Fibroblast of mammary gland (primary cell): ENCODE results near the gene GPALPP1.

ENCODE experiments used
- DNase-seq: peaks from one replicate; pipeline ENCODE4 v3.0.0-alpha.2; 2010; ENCODE audit warnings: low read depth
- H3K4me3 ChIP-seq: 2 replicates; pipeline ENCODE4 v1.5.1; 2011; ENCODE audit warnings: low read depth, mild to moderate bottlenecking, low read length, moderate library complexity; ENCODE audit not compliant: control insufficient read depth
- TF ChIP-seq, protein P1 (sequence below): conservative IDR thresholded peaks from 2 replicates; pipeline ENCODE4 v1.5.1; 2011; ENCODE audit warnings: low read depth, low read length, inconsistent platforms; ENCODE audit not compliant: control insufficient read depth, insufficient read depth

Gene GPALPP1

DNA sequence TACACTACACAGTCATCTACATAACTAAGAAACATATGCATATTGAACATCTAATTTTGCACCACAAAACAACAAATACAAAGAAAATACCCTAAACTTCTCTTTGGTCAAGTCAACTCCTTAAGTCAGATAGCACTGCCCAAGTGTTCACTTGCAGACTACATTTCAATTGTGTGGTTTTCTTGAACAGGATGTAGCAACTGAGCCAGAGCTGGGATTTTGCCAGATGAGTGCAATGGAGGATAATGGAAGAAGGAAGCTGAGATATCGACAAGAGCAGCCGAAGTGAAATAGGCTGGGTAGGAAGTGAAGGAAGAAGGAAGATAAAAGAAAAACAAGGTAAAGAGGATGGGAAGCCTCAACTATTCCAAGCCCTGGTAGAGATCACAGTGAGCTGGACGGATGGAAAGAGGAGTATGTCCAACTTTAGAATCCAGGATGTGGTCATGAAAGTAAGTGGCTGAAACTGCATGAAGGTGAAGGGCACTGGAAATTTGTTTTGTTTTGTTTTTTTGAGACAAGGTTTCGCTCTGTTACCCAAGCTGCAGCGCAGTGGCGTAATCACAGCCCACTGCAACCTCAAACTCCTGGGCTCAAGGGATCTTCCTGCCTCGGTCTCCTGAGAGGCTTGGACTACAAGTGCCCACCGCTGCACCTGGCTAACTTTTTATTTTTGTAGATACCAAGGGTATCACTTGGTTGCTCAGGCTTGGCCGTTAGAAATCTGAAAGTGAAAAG lies 15.1 kb upstream of the GPALPP1 start:
- TF ChIP-seq, protein P1, sequence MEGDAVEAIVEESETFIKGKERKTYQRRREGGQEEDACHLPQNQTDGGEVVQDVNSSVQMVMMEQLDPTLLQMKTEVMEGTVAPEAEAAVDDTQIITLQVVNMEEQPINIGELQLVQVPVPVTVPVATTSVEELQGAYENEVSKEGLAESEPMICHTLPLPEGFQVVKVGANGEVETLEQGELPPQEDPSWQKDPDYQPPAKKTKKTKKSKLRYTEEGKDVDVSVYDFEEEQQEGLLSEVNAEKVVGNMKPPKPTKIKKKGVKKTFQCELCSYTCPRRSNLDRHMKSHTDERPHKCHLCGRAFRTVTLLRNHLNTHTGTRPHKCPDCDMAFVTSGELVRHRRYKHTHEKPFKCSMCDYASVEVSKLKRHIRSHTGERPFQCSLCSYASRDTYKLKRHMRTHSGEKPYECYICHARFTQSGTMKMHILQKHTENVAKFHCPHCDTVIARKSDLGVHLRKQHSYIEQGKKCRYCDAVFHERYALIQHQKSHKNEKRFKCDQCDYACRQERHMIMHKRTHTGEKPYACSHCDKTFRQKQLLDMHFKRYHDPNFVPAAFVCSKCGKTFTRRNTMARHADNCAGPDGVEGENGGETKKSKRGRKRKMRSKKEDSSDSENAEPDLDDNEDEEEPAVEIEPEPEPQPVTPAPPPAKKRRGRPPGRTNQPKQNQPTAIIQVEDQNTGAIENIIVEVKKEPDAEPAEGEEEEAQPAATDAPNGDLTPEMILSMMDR: no peak
- DNase-seq: peak; percentile 68
- no peak overlapping the region for H3K4me3 ChIP-seq

DNA sequence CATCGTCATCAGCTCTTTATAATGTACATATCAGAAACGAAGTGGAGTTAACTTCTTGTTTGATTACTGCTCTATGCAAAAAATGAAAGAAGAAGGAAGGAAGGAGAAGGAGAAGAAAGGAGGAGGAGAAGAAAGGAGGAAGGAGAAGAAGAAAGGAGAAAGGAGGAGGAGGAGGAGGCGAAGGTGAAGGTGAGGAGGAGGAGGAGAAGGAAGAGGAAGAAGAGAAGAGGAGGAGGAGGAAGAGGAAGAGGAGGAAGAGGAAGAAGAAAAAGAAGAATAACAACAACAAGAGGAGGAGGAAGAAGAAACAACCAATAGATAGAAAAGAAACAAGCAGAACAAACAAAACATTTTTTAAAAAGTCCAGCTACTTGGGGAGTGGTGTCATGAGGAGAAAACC lies 13.1 kb upstream of the GPALPP1 start:
- DNase-seq: no peak
- TF ChIP-seq, protein P1: no peak
- no peak overlapping the region for H3K4me3 ChIP-seq

DNA sequence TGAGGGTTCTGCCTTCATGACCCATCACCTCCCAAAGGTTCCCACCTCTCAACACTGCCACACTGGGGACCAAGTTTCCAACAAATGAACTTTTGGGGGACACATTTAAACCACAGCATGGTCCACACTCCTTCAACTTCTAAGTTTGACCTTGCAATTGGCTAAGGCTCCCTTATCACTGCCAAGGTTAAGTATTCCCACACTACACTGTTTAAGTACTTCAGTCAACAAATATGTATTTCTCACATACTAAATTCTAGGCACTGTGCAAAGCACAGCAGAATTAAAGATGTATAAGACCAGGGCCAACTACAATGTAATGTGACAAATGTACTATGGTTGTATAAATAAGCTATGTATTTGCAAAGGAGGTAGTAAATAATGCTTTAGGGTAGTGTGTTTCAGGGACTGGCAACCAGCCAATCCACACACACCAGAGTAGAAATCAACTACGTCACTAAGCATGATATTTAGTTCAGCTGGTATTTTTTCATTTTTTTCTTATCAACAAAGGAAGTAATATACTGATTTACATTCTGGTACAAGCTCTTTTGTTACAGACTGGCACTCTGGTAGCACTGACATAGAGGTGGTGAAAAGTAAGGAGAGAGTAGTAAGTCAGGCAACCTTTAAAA lies 12.3 kb upstream of the GPALPP1 start:
- no peak for DNase-seq
- H3K4me3 ChIP-seq: no peak overlapping the region
- TF ChIP-seq, protein P1: no peak

DNA sequence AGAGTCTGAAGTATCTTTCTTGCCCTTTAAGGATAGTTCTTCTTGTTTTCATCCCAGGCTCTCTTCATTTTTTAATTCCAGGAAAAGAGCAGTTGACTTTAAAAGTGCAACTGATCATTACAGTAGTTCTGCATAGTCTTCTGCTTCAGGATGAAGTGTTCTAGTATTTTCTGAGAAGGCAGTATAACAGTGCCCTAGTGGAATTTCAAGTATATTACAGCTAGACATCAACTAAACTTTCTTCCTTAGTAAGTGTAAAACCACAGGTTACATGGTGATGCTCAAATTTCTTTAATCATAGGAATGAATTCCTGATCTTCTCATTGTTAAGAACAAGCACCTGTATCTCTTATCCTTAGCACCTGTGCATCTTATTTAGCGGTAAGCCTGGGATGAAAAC lies 11.0 kb upstream of the GPALPP1 start:
- DNase-seq: no peak
- H3K4me3 ChIP-seq: no peak overlapping the region
- TF ChIP-seq, protein P1: peak; percentile 12

DNA sequence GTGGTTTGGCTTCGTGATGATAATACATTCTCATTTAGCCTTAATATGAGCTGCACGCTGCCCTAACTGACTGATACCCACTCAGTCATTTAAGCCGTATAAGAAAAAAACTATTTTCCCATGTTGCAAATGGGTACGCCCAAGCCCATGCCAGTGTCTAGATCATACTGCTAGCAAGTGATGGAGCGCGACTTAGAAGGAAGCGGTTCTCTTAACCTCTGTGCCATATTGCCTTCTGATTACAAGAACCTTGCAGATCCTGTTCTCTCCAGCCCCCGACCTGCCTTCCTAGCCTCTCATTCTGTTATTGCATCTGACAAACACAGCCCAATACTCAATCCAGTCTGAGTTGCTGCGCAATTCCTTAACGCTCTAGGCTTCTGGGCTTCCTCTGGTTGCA lies 603 bp downstream of the GPALPP1 start:
- TF ChIP-seq, protein P1: no peak
- H3K4me3 ChIP-seq: peak overlapping the region; percentile 97
- no peak for DNase-seq

DNA sequence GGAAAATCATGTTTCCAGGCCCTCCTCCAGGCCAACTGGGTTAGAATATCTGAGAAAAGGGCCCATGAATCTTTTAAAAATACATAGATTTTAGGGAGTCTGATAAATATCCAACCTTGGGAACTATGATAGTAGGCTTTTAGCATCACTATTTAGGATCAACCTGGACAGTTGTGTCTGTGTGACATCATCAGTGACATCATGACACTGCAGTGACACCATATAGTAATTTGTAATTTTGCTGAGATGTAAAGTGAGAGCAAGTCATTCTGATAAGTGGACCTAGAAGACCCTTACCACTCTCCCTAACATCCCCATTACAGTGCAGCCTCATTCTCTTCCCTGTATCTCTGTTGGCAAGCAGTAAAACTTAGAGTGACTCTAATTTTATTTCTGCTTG lies 14.1 kb downstream of the GPALPP1 start:
- no peak for DNase-seq
- TF ChIP-seq, protein P1: no peak
- H3K4me3 ChIP-seq: no peak overlapping the region
